Smooth muscle cell (in vitro differentiated cells): ENCODE results near the gene TRIM24. TPM values are rescaled to one million over a fixed set of nuclear protein-coding genes. Genes with fewer than 3 reads are reported as not detected.

ENCODE experiments used
- DNase-seq: peaks from one replicate; lab custom pipeline; 2025; ENCODE audit not compliant: unreplicated experiment; lab: John Stamatoyannopoulos, UW
- H2AFZ ChIP-seq: fragments of 200-600 bp; sonication (generic); 2 replicates; pipeline ENCODE4 v1.6.0; 2016; ENCODE audit warnings: antibody characterized with exemption, low read depth, mild to moderate bottlenecking
- H3F3A ChIP-seq: fragments of 200-600 bp; sonication (generic); 2 replicates; pipeline ENCODE4 v1.6.0; 2017; ENCODE audit warnings: antibody characterized with exemption, low read depth
- H3K27ac ChIP-seq: fragments of 200-600 bp; sonication (generic); 2 replicates; pipeline ENCODE4 v1.5.1; 2016; ENCODE audit warnings: low read depth, mild to moderate bottlenecking
- H3K27me3 ChIP-seq: fragments of 200-600 bp; sonication (generic); 2 replicates; pipeline ENCODE4 v1.6.1; 2016; ENCODE audit warnings: low read depth, mild to moderate bottlenecking
- H3K36me3 ChIP-seq: fragments of 200-600 bp; sonication (generic); 2 replicates; pipeline ENCODE4 v1.5.1; 2016; ENCODE audit warnings: low read depth
- H3K4me1 ChIP-seq: fragments of 200-600 bp; sonication (generic); 2 replicates; pipeline ENCODE4 v1.5.1; 2016; ENCODE audit warnings: low read depth
- H3K4me2 ChIP-seq: fragments of 200-600 bp; sonication (generic); 2 replicates; pipeline ENCODE4 v1.6.0; 2016; ENCODE audit warnings: mild to moderate bottlenecking
- H3K4me3 ChIP-seq: fragments of 200-600 bp; sonication (generic); 2 replicates; pipeline ENCODE4 v1.5.1; 2016; ENCODE audit warnings: mild to moderate bottlenecking
- H3K79me2 ChIP-seq: fragments of 200-600 bp; sonication (generic); 2 replicates; pipeline ENCODE4 v1.6.0; 2016; ENCODE audit warnings: low read depth, mild to moderate bottlenecking
- H3K9ac ChIP-seq: fragments of 200-600 bp; sonication (generic); 2 replicates; pipeline ENCODE4 v1.6.0; 2016; ENCODE audit warnings: low read depth
- H3K9me3 ChIP-seq: fragments of 200-600 bp; sonication (generic); replicated peaks from 2 replicates; pipeline ENCODE4 v1.5.1; 2016; ENCODE audit warnings: low read depth
- H4K20me1 ChIP-seq: fragments of 200-600 bp; sonication (generic); 2 replicates; pipeline ENCODE4 v1.6.0; 2016; ENCODE audit warnings: low read depth
- CTCF ChIP-seq: fragments of 200-600 bp; sonication (generic); IDR thresholded peaks from 2 replicates; pipeline ENCODE4 v1.5.1; 2017; ENCODE audit warnings: borderline replicate concordance, mild to moderate bottlenecking, antibody characterized with exemption; ENCODE audit not compliant: insufficient read depth, poor library complexity, severe bottlenecking
- WGBS: methylation state at CpG from one replicate; pipeline ENCODE4 v1.1.7; 2016; ENCODE audit warnings: low lambda C conversion rate; 5-methylcytosine and 5-hydroxymethylcytosine counted together
- polyA plus RNA-seq: library from polyadenylated mRNA; unstranded; fragments of >200 nt; fragmentation: Nextera tagmentation; extraction: Ambion mirVana; gene quantifications from 2 replicates; pipeline ENCODE4 v1.2.1, GENCODE V29; 2016
- total RNA-seq: library from RNA; depleted of rRNA; stranded (reverse); fragments of >200 nt; gene quantifications from 2 replicates; pipeline ENCODE4 v1.2.3, GENCODE V29; 2014

TRIM24 gene
- total and polyA plus RNA-seq, 2 experiments from 2014 or later, result 24.9 to 60.7 TPM

- 98% methylated on average over 2 of the region's 2 CpGs for WGBS
- Histone ChIP-seq H3K27me3 (no peaks in the 10 kb centered on the region), H3K9ac (no peak overlapping the region), H3K27ac (no peak overlapping the region), H3K4me1 (no peaks in the 10 kb centered on the region), H3F3A (peaks cover 4% of the 10 kb centered on the region), H4K20me1 (no peaks in the 10 kb centered on the region), H3K4me2 (no peak overlapping the region), H3K4me3 (no peak overlapping the region), H3K36me3 (peaks cover 9% of the 10 kb centered on the region), H2AFZ (no peak overlapping the region), H3K9me3 (no peaks in the 10 kb centered on the region), H3K79me2 (no peaks in the 10 kb centered on the region)
- no peak for TF ChIP-seq CTCF
- no peak for DNase-seq
Measured at GRCh38 chr7:138588986-138589385, 128.9 kb downstream of the TRIM24 start.

DNA sequence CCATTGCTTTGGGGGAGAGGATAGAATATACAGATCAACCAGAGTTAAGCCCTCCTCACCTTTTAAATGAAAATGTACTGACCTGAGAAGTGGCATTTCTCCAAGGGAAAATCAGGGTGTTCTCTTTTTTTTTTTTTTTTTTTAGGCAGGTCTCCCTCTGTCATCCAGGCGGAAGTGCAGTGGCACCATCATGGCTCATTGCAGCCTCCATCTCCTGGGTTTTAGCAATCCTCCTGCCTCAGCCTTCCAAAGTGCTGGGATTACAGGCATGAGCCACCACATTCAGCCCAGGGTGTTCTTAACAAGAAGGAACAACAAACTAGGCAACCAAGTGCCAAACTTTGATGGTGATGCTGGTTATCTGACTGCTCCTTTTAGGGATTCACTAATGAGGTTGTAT lies 130.1 kb downstream of the TRIM24 start:
- 86% methylated on average over 1 of the region's 1 CpG for WGBS
- TF ChIP-seq CTCF, result no peak
- no peak overlapping the region for H3K9ac ChIP-seq
- no peak overlapping the region for H2AFZ ChIP-seq
- H3K36me3 ChIP-seq, result no peaks in the 10 kb centered on the region
- H3K79me2 ChIP-seq, result no peaks in the 10 kb centered on the region
- no peak for DNase-seq
- H3K4me1 ChIP-seq, result no peaks in the 10 kb centered on the region
- H3K27me3 ChIP-seq, result no peaks in the 10 kb centered on the region
- H4K20me1 ChIP-seq, result no peaks in the 10 kb centered on the region
- no peak overlapping the region for H3K27ac ChIP-seq
- no peak overlapping the region for H3K4me2 ChIP-seq
- peaks cover 4% of the 10 kb centered on the region for H3F3A ChIP-seq
- no peak overlapping the region for H3K4me3 ChIP-seq
- H3K9me3 ChIP-seq, result no peaks in the 10 kb centered on the region

- no peak for DNase-seq
- no peak overlapping the region for H3K9ac ChIP-seq
- H3K4me3 ChIP-seq, result no peak overlapping the region
- H3K9me3 ChIP-seq, result no peaks in the 10 kb centered on the region
- no peaks in the 10 kb centered on the region for H3F3A ChIP-seq
- WGBS, result 89% methylated on average over 2 of the region's 2 CpGs
- no peak overlapping the region for H3K27ac ChIP-seq
- no peak overlapping the region for H3K4me2 ChIP-seq
- no peaks in the 10 kb centered on the region for H4K20me1 ChIP-seq
- no peaks in the 10 kb centered on the region for H3K27me3 ChIP-seq
- H3K36me3 ChIP-seq, result no peaks in the 10 kb centered on the region
- no peaks in the 10 kb centered on the region for H3K79me2 ChIP-seq
- no peaks in the 10 kb centered on the region for H3K4me1 ChIP-seq
- H2AFZ ChIP-seq, result no peak overlapping the region
- TF ChIP-seq CTCF, result no peak
Measured at GRCh38 chr7:138595454-138595853, 135.4 kb downstream of the TRIM24 start.

- Histone ChIP-seq H3K36me3 (no peaks in the 10 kb centered on the region), H3K9me3 (no peaks in the 10 kb centered on the region), H3K4me2 (no peak overlapping the region), H3F3A (no peaks in the 10 kb centered on the region), H3K27ac (no peak overlapping the region), H3K27me3 (no peaks in the 10 kb centered on the region), H3K79me2 (no peaks in the 10 kb centered on the region), H3K4me1 (no peaks in the 10 kb centered on the region), H3K4me3 (no peak overlapping the region), H3K9ac (no peak overlapping the region), H4K20me1 (no peaks in the 10 kb centered on the region), H2AFZ (no peak overlapping the region)
- no peak for TF ChIP-seq CTCF
- no peak for DNase-seq
- WGBS, result 56% methylated on average over 1 of the region's 1 CpG
Measured at GRCh38 chr7:138602451-138602850, 142.4 kb downstream of the TRIM24 start.
